H1 (cell line): ENCODE results near the gene KISS1. TPM values are rescaled to one million over a fixed set of nuclear protein-coding genes. Genes with fewer than 3 reads are reported as not detected.

Experiments
- CBX5 ChIP-seq: fragments of 300-800, 300-1000 bp; sonication (generic); IDR thresholded peaks from 2 replicates; pipeline ENCODE4 v1.7.1; 2016; ENCODE audit warnings: antibody characterized with exemption, low read length, low read depth
- CBX8 ChIP-seq: fragments of 300-800, 300-1000 bp; sonication (generic); IDR thresholded peaks from 2 replicates; pipeline ENCODE4 v1.7.1; 2016; ENCODE audit warnings: low read depth, low read length, borderline replicate concordance
- CEBPB ChIP-seq: IDR thresholded peaks from 2 replicates; pipeline ENCODE4 v1.6.1; 2012; ENCODE audit warnings: low read depth, low read length
- CHD2 ChIP-seq: IDR thresholded peaks from 2 replicates; pipeline ENCODE4 v1.6.1; 2012; ENCODE audit warnings: low read length, improper control_type of control experiment
- E2F6 ChIP-seq: IDR thresholded peaks from 2 replicates; pipeline ENCODE4 v1.6.1; 2012; ENCODE audit warnings: inconsistent platforms
- FOSL1 ChIP-seq: IDR thresholded peaks from 2 replicates; pipeline ENCODE4 v1.6.1; 2011; ENCODE audit warnings: mild to moderate bottlenecking, low read depth, low read length, moderate library complexity; ENCODE audit not compliant: insufficient read depth
- GABPA ChIP-seq: IDR thresholded peaks from 2 replicates; pipeline ENCODE4 v1.6.1; 2011; ENCODE audit warnings: mild to moderate bottlenecking, low read length, moderate library complexity, borderline replicate concordance; ENCODE audit not compliant: insufficient read depth
- GTF2F1 ChIP-seq: IDR thresholded peaks from 2 replicates; pipeline ENCODE4 v1.6.1; 2012; ENCODE audit warnings: low read depth, low read length, improper control_type of control experiment, borderline replicate concordance
- HDAC2 ChIP-seq, 2 experiments: fragments of 300-600 bp in 1 of 2; sonication (generic) in 1 of 2; IDR thresholded peaks; 2 replicates each; pipeline ENCODE4 v1.6.1; 2011 to 2012; ENCODE audit warnings: low read depth in 2 of 2, low read length in 2 of 2, mild to moderate bottlenecking in 2 of 2, moderate library complexity in 2 of 2, borderline replicate concordance in 1 of 2, inconsistent platforms in 1 of 2
- JUND ChIP-seq: IDR thresholded peaks from 2 replicates; pipeline ENCODE4 v1.6.1; 2011; ENCODE audit warnings: mild to moderate bottlenecking, improper control_type of control experiment, low read length
- KDM1A ChIP-seq: fragments of 200-600, 300-600 bp; sonication (generic); IDR thresholded peaks from 2 replicates; pipeline ENCODE4 v1.7.1; 2016; ENCODE audit warnings: mild to moderate bottlenecking, low read length, borderline replicate concordance
- KDM4A ChIP-seq: IDR thresholded peaks from one replicate; pipeline ENCODE4 v1.7.1; 2012; ENCODE audit warnings: low read depth, mild to moderate bottlenecking, moderate library complexity, low read length, inconsistent platforms; ENCODE audit not compliant: severe bottlenecking
- POLR2A ChIP-seq, 2 experiments: IDR thresholded peaks; 1 replicate in 1 of 2; 2 replicates in 1 of 2; pipeline ENCODE4 v1.6.1; 2011; ENCODE audit warnings: low read depth in 2 of 2, low read length in 2 of 2, mild to moderate bottlenecking in 2 of 2; ENCODE audit errors: control extremely low read depth in 1 of 2
- RNF2 ChIP-seq: fragments of 200-900, 300-1000 bp; sonication (generic); IDR thresholded peaks from 2 replicates; pipeline ENCODE4 v1.7.1; 2016; ENCODE audit warnings: borderline replicate concordance, low read depth, mild to moderate bottlenecking, antibody characterized with exemption, low read length; ENCODE audit not compliant: poor library complexity, severe bottlenecking; ENCODE audit errors: missing control alignments
- SIN3A ChIP-seq, 2 experiments: IDR thresholded peaks in 1 of 2; conservative IDR thresholded peaks in 1 of 2; 2 replicates each; pipeline ENCODE4 v1.6.1; 2011 to 2012; ENCODE audit warnings: low read length in 2 of 2, improper control_type of control experiment in 1 of 2, low read depth in 1 of 2, mild to moderate bottlenecking in 1 of 2
- SP2 ChIP-seq: IDR thresholded peaks from 2 replicates; pipeline ENCODE4 v1.6.1; 2012; ENCODE audit warnings: mild to moderate bottlenecking, low read length, inconsistent platforms
- SUZ12 ChIP-seq: fragments of 200-600 bp; sonication (generic); IDR thresholded peaks from 2 replicates; pipeline ENCODE4 v1.6.1; 2012; ENCODE audit warnings: mild to moderate bottlenecking, inconsistent platforms, low read length, moderate library complexity, mixed read lengths
- TAF7 ChIP-seq: optimal IDR thresholded peaks from 2 replicates; pipeline ENCODE3; 2011; ENCODE audit warnings: low read depth, mild to moderate bottlenecking, inconsistent platforms, low read length, moderate library complexity, borderline replicate concordance
- YY1 ChIP-seq: IDR thresholded peaks from 2 replicates; pipeline ENCODE4 v1.6.1; 2011; ENCODE audit warnings: low read depth, mild to moderate bottlenecking, low read length
- ZNF274 ChIP-seq: IDR thresholded peaks from 2 replicates; pipeline ENCODE4 v1.7.0; 2012; ENCODE audit warnings: low read length, borderline replicate concordance; ENCODE audit errors: extremely low read depth
- polyA plus RNA-seq, 7 experiments: library from polyadenylated mRNA; depleted of rRNA in 3 of 7; stranded (reverse) in 5 of 7; unstranded in 2 of 7; fragments of >200 nt in 5 of 7; fragments of 200-250 nt in 2 of 7; gene quantifications; 1 replicate in 5 of 7; 2 replicates in 1 of 7; 4 replicates in 1 of 7; pipeline versions ENCODE4 v1.2.1 to v1.2.3, GENCODE V29; 2011 to 2013; ENCODE audit warnings: missing spikeins in 2 of 7, mixed read lengths in 2 of 7
- total RNA-seq: library from RNA; stranded (reverse); fragmentation: NEBNext Ultra II Directional; extraction: Animal tissue kit (Norgen Biotek cat#: 25700); gene quantifications from 2 replicates; pipeline ENCODE4 v1.2.1, GENCODE V29; 2021
- TF ChIP-seq, protein P1 (sequence below): IDR thresholded peaks from 2 replicates; pipeline ENCODE4 v1.6.1; 2012; ENCODE audit warnings: inconsistent platforms

Gene KISS1
- total and polyA plus RNA-seq, 2 of the 8 experiments (the other 6 are each of a cell fraction or from before 2014, with no cell fraction given) = 0.71 TPM; not detected in 1

DNA sequence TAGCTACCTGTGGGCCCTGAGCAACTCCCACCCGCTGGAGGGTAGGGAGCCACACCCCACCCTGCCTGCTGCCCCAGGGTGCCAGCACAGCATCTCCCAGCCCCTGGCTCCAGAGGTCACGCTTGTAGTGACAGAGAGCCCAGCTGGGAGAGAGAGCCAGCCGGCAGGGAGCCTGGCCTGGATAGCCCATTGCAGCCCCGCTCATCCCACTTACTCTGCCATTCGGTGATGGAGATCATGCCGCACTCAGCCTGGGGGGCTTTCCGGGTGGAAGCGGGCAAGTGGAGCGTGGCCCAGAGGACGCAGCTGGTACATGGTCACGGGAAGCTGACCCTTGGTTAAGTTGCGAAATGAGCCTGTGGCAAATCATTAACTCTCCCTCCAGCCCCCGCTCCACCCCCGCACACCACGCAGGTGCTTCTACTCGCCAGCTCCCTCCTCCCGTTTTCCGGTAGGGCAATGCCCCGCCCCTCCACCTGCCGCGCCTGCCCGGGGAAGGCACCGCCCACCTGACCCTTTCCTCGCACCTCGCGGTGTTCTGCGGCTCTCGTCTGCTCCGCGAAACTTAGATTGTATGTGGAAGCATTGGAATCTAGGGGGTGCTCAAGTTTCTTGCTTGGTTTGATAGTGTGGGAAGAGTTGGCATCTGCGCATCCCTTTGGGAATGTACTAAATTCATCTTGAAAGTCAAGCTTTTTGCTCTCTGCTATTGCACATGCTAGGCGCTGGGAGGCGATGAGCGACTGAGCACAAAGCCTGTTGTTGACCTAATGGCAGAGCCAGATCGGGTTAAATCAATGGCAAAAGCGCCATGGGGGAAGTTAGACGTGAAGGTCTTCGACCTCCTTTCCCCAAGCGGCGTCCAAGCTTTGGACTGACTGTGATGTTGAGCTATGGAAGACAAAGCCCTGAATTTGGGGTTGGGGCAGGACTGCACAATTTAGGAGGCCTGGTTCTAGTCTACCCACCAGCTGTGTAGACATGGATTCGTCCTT lies 17.7 kb upstream of the KISS1 start, which contains the start of gene GOLT1A (continued):
- peak; percentile 91 for TF ChIP-seq CHD2
- TF ChIP-seq POLR2A (IDR thresholded peaks at IDR 0.05; ENCODE audit: control extremely low read depth in 1 of 2, low read depth in 2 of 2, low read length in 2 of 2) = peak in 1 of 2 experiments; percentile 14; a peak in 1 of 3 replicates
- TF ChIP-seq TAF7 = no peak
- TF ChIP-seq GTF2F1 = no peak
- peak in 1 of 2 experiments; percentile 88; a peak in 2 of 4 replicates for TF ChIP-seq SIN3A (conservative IDR thresholded peaks at IDR 0.05 in 1 of 2, IDR thresholded peaks at IDR 0.05 in 1 of 2; ENCODE audit: low read depth in 1 of 2, low read length in 2 of 2)
- TF ChIP-seq CBX8 = no peak
- TF ChIP-seq E2F6 = peak; percentile 94
- TF ChIP-seq, protein P1, sequence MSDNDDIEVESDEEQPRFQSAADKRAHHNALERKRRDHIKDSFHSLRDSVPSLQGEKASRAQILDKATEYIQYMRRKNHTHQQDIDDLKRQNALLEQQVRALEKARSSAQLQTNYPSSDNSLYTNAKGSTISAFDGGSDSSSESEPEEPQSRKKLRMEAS = peak; percentile 88
- 0 out of 4 replicates have a peak, but pooled peaks of 1 of the 2 experiments have one; percentile 40 for TF ChIP-seq HDAC2 (IDR thresholded peaks at IDR 0.05; ENCODE audit: borderline replicate concordance in 1 of 2, low read depth in 2 of 2, low read length in 2 of 2)
- TF ChIP-seq ZNF274 = no peak
- TF ChIP-seq KDM4A = peak; percentile 77
- TF ChIP-seq SP2 = no peak
- no peak for TF ChIP-seq KDM1A
- TF ChIP-seq GABPA = no peak
- peak; percentile 71 for TF ChIP-seq CEBPB
- no peak for TF ChIP-seq SUZ12
- no peak for TF ChIP-seq RNF2
- TF ChIP-seq JUND = peak; percentile 32
- peak; percentile 62; the same call in 1 of the 2 replicates for TF ChIP-seq YY1
- no peak for TF ChIP-seq FOSL1
- TF ChIP-seq CBX5 = no peak
